SK-N-MC (cell line): ENCODE data around the gene NEDD4L.

ENCODE experiments used
- EZH2 ChIP-seq: fragments of 200-600 bp; sonication (generic); IDR thresholded peaks from one replicate; pipeline ENCODE4 v1.6.1; 2017; ENCODE audit warnings: antibody characterized with exemption
- FOXP2 ChIP-seq: optimal IDR thresholded peaks from 2 replicates; pipeline ENCODE3; 2011; ENCODE audit warnings: mild to moderate bottlenecking, moderate library complexity; ENCODE audit not compliant: insufficient read depth; ENCODE audit errors: extremely low read length, control extremely low read depth
- POLR2AphosphoS5 ChIP-seq: IDR thresholded peaks from 2 replicates; pipeline ENCODE4 v1.6.1; 2012; ENCODE audit warnings: mild to moderate bottlenecking, low read depth, low read length, borderline replicate concordance

GRCh38 chr18:58253871-58254270, 209.8 kb downstream of the NEDD4L start:
- TF ChIP-seq EZH2 (no peak), POLR2AphosphoS5 (no peak), FOXP2 (no peak)
